ENCODE results near the gene OR56B1.

The OR56B1 gene

GRCh38 chr11:5737670-5738392, 1.6 kb downstream of the OR56B1 start:
- no peak for TF ChIP-seq CTCF (conservative IDR thresholded peaks at IDR 0.05)

GRCh38 chr11:5738431-5738830, 2.2 kb downstream of the OR56B1 start:
- TF ChIP-seq CTCF (conservative IDR thresholded peaks at IDR 0.05): no peak
- H3K27ac ChIP-seq: no peak overlapping the region

More at GRCh38 chr11:5737670-5738392, 1.6 kb downstream of the OR56B1 start:
- H3K27ac ChIP-seq: no peak overlapping the region

GRCh38 chr11:5746614-5747013, 10.4 kb downstream of the OR56B1 start:
- no peak for TF ChIP-seq CTCF (conservative IDR thresholded peaks at IDR 0.05)
- H3K27ac ChIP-seq: no peak overlapping the region

GRCh38 chr11:5749836-5750235, 13.6 kb downstream of the OR56B1 start:
- TF ChIP-seq CTCF (conservative IDR thresholded peaks at IDR 0.05): no peak
- H3K27ac ChIP-seq: no peak overlapping the region

- no peak within 1 kb of the TSS for H3K27ac ChIP-seq
- TF ChIP-seq CTCF (conservative IDR thresholded peaks at IDR 0.05): no peak
Measured at GRCh38 chr11:5753943-5754342, 17.7 kb downstream of the OR56B1 start, which contains the start of gene OR52N4. TSS of gene OR52N4 (plus strand) at chr11:5754243. CDS start at chr11:5754741, 498 bp downstream.

- no peak for TF ChIP-seq CTCF (conservative IDR thresholded peaks at IDR 0.05)
- H3K27ac ChIP-seq: no peak overlapping the region
Measured at GRCh38 chr11:5767056-5767455, 30.8 kb downstream of the OR56B1 start.

GRCh38 chr11:5783255-5783654, 47.0 kb downstream of the OR56B1 start, which contains the start of gene OR52N5:
TSS of gene OR52N5 (minus strand) at chr11:5783355. CDS start at chr11:5778634, 4,721 bp downstream.
- H3K27ac ChIP-seq: no peak within 1 kb of the TSS

More at GRCh38 chr11:5783255-5783654, 47.0 kb downstream of the OR56B1 start, which contains the start of gene OR52N5:
- TF ChIP-seq CTCF (conservative IDR thresholded peaks at IDR 0.05): no peak

Measured in VCaP (cell line).